K562 (cell line): ENCODE measurements around the gene MRPL41. TPM values are rescaled to one million over a fixed set of nuclear protein-coding genes. Genes with fewer than 3 reads are reported as not detected.

Experiments used
- HSF4 ChIP-seq: fragments of 250-450 bp; sonication (Bioruptor Pico); IDR thresholded peaks from 2 replicates; pipeline ENCODE4 v2.1.2; 2022; ENCODE audit warnings: mild to moderate bottlenecking, moderate library complexity, borderline replicate concordance
- KLF10 ChIP-seq: fragments of 250-450 bp; sonication (Bioruptor Pico); IDR thresholded peaks from 2 replicates; pipeline ENCODE4 v1.6.1; 2021; ENCODE audit warnings: matching md5 sums
- NFIC ChIP-seq: fragments of 450-650 bp; IDR thresholded peaks from 2 replicates; pipeline ENCODE4 v1.6.1; 2017; ENCODE audit warnings: mild to moderate bottlenecking, inconsistent platforms
- POLR2B ChIP-seq: fragments of 450-650 bp; IDR thresholded peaks from 2 replicates; pipeline ENCODE4 v1.6.1; 2018; ENCODE audit warnings: low read depth; ENCODE audit not compliant: partially characterized antibody
- POLR2G ChIP-seq: fragments of 200-400 bp; formaldehyde crosslinking; IDR thresholded peaks from 2 replicates; pipeline ENCODE4 v1.6.1; 2017; ENCODE audit warnings: low read depth, mild to moderate bottlenecking, antibody characterized with exemption, low read length, moderate library complexity
- SP2 ChIP-seq: IDR thresholded peaks from 2 replicates; pipeline ENCODE4 v1.6.1; 2011; ENCODE audit warnings: mild to moderate bottlenecking, low read depth, low read length, moderate library complexity; ENCODE audit not compliant: poor library complexity, severe bottlenecking; ENCODE audit errors: extremely low read depth
- polyA plus RNA-seq, 8 experiments: library from polyadenylated mRNA; depleted of rRNA in 4 of 8; stranded (reverse) in 5 of 8; unstranded in 3 of 8; fragments of >200 nt; fragmentation: Nextera tagmentation in 2 of 8; fragmentation: Illumina TruSeq in 1 of 8; extraction: Ambion mirVana in 2 of 8; extraction: Trizol in 1 of 8; gene quantifications; 2 replicates each; pipeline versions ENCODE4 v1.2.1 to v1.2.3, GENCODE V29; 2011 to 2014; ENCODE audit warnings: inconsistent platforms in 1 of 8, missing spikeins in 1 of 8
- total RNA-seq, 7 experiments: library from RNA; depleted of rRNA in 6 of 7; stranded (reverse); fragments of >200 nt in 6 of 7; fragmentation: Illumina TruSeq in 2 of 7; extraction: Trizol in 2 of 7; gene quantifications; 2 replicates each; pipeline versions ENCODE4 v1.2.1 to v1.2.3, GENCODE V29; 2011 to 2021; ENCODE audit warnings: low replicate concordance in 1 of 7
- TF ChIP-seq, protein P1 (sequence below): fragments of 450-650 bp; IDR thresholded peaks from 2 replicates; pipeline ENCODE4 v1.7.0; 2016; ENCODE audit warnings: borderline replicate concordance
- TF ChIP-seq, protein P2 (sequence below), 2 experiments: fragments of 450-650 bp; IDR thresholded peaks; 2 replicates each; pipeline ENCODE4 v1.6.1; 2018; ENCODE audit warnings: mild to moderate bottlenecking in 2 of 2, low read depth in 1 of 2; ENCODE audit not compliant: partially characterized antibody in 2 of 2
- TF ChIP-seq, protein P3 (sequence below): fragments of 250-450 bp; sonication (Bioruptor Pico); IDR thresholded peaks from 2 replicates; pipeline ENCODE4 v1.5.0; 2020; ENCODE audit warnings: mild to moderate bottlenecking
- TF ChIP-seq, protein P4 (sequence below), 3 experiments: fragments of 200-800 bp in 1 of 3; fragments of 250-450 bp in 1 of 3; fragments of 450-650 bp in 1 of 3; sonication (Bioruptor Pico) in 1 of 3; sonication (Bioruptor generic) in 1 of 3; formaldehyde crosslinking in 1 of 3; IDR thresholded peaks; 2 replicates each; pipeline versions ENCODE4 v1.6.1 to v1.8.0; 2016 to 2022; ENCODE audit warnings: mild to moderate bottlenecking in 2 of 3, missing genetic modification characterization in 2 of 3, missing compliant biosample characterization in 1 of 3, moderate library complexity in 1 of 3
- TF ChIP-seq, protein P5 (sequence below): IDR thresholded peaks from 2 replicates; pipeline ENCODE4 v1.6.1; 2011; ENCODE audit warnings: borderline replicate concordance, low read depth, mild to moderate bottlenecking, moderate library complexity, low read length; ENCODE audit not compliant: insufficient read depth, poor library complexity, severe bottlenecking

The MRPL41 gene
- total and polyA plus RNA-seq, 9 of the 15 experiments (the other 6 are each of a cell fraction or from before 2014, with no cell fraction given) = 2.6 to 259 (median 21.6) TPM

DNA sequence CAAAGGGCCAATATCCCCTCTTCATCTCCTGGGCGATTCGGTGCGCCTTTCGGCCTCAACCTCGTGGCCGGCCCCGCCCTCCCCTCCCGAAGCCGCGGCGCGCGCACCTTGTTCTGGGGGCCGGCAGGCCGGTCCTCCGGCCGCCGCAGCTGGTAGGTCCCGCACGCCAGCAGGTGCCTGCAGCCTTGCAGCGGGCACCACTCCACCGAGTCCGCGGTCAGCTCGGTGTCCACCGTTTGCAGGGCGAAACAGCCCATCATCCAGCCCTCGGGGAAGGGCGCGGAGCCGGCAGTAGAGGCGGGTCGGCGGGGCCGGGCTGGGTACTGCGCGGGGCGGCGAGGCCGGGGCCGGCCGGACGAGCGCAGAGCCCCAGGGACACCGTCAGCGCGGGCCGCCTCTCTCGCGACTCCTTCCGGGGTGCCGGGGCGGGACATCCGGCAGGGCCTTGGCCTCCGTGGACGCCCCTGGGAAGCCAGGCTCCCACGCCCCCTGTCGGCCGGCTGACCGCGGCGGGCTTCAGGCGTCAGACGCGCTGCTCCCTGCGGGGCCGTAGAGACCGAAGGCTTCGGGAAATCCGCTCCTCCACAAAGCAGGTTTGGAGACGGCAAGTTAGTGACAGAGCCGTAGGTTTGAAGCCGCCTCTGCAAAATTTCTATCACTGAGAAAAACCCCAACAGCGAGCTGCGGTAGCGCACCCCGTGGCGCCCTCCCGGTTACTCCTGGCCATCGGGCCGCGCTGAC is 27.0 kb downstream of the MRPL41 start, which contains the start of gene DPH7 (continued):
- TF ChIP-seq HSF4 (no peak), SP2 (peak; percentile 94), NFIC (peak; percentile 25; the same call in 1 of the 2 replicates), POLR2G (peak; percentile 95), KLF10 (no peak), POLR2B (peak; percentile 58)
- TF ChIP-seq, protein P1, sequence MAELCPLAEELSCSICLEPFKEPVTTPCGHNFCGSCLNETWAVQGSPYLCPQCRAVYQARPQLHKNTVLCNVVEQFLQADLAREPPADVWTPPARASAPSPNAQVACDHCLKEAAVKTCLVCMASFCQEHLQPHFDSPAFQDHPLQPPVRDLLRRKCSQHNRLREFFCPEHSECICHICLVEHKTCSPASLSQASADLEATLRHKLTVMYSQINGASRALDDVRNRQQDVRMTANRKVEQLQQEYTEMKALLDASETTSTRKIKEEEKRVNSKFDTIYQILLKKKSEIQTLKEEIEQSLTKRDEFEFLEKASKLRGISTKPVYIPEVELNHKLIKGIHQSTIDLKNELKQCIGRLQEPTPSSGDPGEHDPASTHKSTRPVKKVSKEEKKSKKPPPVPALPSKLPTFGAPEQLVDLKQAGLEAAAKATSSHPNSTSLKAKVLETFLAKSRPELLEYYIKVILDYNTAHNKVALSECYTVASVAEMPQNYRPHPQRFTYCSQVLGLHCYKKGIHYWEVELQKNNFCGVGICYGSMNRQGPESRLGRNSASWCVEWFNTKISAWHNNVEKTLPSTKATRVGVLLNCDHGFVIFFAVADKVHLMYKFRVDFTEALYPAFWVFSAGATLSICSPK = no peak
- TF ChIP-seq, protein P2, sequence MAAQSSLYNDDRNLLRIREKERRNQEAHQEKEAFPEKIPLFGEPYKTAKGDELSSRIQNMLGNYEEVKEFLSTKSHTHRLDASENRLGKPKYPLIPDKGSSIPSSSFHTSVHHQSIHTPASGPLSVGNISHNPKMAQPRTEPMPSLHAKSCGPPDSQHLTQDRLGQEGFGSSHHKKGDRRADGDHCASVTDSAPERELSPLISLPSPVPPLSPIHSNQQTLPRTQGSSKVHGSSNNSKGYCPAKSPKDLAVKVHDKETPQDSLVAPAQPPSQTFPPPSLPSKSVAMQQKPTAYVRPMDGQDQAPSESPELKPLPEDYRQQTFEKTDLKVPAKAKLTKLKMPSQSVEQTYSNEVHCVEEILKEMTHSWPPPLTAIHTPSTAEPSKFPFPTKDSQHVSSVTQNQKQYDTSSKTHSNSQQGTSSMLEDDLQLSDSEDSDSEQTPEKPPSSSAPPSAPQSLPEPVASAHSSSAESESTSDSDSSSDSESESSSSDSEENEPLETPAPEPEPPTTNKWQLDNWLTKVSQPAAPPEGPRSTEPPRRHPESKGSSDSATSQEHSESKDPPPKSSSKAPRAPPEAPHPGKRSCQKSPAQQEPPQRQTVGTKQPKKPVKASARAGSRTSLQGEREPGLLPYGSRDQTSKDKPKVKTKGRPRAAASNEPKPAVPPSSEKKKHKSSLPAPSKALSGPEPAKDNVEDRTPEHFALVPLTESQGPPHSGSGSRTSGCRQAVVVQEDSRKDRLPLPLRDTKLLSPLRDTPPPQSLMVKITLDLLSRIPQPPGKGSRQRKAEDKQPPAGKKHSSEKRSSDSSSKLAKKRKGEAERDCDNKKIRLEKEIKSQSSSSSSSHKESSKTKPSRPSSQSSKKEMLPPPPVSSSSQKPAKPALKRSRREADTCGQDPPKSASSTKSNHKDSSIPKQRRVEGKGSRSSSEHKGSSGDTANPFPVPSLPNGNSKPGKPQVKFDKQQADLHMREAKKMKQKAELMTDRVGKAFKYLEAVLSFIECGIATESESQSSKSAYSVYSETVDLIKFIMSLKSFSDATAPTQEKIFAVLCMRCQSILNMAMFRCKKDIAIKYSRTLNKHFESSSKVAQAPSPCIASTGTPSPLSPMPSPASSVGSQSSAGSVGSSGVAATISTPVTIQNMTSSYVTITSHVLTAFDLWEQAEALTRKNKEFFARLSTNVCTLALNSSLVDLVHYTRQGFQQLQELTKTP (IDR thresholded peaks at IDR 0.05; ENCODE audit: low read depth in 1 of 2, partially characterized antibody in 2 of 2) = no peak
- TF ChIP-seq, protein P3, sequence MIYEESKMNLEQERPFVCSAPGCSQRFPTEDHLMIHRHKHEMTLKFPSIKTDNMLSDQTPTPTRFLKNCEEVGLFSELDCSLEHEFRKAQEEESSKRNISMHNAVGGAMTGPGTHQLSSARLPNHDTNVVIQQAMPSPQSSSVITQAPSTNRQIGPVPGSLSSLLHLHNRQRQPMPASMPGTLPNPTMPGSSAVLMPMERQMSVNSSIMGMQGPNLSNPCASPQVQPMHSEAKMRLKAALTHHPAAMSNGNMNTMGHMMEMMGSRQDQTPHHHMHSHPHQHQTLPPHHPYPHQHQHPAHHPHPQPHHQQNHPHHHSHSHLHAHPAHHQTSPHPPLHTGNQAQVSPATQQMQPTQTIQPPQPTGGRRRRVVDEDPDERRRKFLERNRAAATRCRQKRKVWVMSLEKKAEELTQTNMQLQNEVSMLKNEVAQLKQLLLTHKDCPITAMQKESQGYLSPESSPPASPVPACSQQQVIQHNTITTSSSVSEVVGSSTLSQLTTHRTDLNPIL (CRISPR knock-in tag) = no peak
- TF ChIP-seq, protein P4, sequence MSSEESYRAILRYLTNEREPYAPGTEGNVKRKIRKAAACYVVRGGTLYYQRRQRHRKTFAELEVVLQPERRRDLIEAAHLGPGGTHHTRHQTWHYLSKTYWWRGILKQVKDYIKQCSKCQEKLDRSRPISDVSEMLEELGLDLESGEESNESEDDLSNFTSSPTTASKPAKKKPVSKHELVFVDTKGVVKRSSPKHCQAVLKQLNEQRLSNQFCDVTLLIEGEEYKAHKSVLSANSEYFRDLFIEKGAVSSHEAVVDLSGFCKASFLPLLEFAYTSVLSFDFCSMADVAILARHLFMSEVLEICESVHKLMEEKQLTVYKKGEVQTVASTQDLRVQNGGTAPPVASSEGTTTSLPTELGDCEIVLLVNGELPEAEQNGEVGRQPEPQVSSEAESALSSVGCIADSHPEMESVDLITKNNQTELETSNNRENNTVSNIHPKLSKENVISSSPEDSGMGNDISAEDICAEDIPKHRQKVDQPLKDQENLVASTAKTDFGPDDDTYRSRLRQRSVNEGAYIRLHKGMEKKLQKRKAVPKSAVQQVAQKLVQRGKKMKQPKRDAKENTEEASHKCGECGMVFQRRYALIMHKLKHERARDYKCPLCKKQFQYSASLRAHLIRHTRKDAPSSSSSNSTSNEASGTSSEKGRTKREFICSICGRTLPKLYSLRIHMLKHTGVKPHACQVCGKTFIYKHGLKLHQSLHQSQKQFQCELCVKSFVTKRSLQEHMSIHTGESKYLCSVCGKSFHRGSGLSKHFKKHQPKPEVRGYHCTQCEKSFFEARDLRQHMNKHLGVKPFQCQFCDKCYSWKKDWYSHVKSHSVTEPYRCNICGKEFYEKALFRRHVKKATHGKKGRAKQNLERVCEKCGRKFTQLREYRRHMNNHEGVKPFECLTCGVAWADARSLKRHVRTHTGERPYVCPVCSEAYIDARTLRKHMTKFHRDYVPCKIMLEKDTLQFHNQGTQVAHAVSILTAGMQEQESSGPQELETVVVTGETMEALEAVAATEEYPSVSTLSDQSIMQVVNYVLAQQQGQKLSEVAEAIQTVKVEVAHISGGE (CRISPR knock-in tag; IDR thresholded peaks at IDR 0.05) = peak; percentile 91 to 98 (median 97)
- TF ChIP-seq, protein P5, sequence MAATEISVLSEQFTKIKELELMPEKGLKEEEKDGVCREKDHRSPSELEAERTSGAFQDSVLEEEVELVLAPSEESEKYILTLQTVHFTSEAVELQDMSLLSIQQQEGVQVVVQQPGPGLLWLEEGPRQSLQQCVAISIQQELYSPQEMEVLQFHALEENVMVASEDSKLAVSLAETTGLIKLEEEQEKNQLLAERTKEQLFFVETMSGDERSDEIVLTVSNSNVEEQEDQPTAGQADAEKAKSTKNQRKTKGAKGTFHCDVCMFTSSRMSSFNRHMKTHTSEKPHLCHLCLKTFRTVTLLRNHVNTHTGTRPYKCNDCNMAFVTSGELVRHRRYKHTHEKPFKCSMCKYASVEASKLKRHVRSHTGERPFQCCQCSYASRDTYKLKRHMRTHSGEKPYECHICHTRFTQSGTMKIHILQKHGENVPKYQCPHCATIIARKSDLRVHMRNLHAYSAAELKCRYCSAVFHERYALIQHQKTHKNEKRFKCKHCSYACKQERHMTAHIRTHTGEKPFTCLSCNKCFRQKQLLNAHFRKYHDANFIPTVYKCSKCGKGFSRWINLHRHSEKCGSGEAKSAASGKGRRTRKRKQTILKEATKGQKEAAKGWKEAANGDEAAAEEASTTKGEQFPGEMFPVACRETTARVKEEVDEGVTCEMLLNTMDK = peak; percentile 99
